AG20443 (cell line): ENCODE data around the gene TUBB8B.
"Not testable (repeated sequence)": the region's sequence is repeated elsewhere in the genome, so short reads cannot be mapped to it uniquely, and the experiment has no call there.

ENCODE experiments used
- DNase-seq: peaks from one replicate; pipeline ENCODE4 v3.0.0; 2012; ENCODE audit warnings: low spot score, mixed read lengths

The TUBB8B gene

DNA sequence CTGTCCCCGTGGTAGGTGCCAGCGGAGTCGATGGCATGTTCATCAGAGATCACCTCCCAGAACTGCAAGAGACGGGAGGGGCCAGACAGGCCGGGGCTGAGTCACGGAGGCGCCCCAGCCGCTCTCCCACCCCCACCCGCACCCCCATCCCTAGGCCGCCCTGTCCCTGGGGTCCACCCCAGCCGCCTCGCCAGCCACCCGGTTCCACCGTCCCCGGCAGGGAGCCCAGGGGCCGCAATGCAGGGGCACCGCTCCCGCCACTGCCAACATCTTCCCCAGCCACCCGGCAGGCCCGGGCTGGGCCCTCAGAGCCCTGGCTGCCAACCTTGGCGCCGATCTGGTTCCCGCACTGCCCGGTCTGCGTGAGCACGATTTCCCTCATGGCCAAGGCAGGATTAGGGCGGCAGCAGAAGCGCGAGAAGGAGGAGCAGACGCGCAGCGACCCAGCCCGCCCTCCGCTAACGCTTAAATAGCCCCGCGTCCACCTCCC lies at the start of gene TUBB8B:
Gene TUBB8B, minus strand, starts transcription at position 440 of the 490 bp plus-strand sequence. Its CDS starts 58 bp downstream, at position 382.
- DNase-seq, result not testable (repeated sequence)

DNA sequence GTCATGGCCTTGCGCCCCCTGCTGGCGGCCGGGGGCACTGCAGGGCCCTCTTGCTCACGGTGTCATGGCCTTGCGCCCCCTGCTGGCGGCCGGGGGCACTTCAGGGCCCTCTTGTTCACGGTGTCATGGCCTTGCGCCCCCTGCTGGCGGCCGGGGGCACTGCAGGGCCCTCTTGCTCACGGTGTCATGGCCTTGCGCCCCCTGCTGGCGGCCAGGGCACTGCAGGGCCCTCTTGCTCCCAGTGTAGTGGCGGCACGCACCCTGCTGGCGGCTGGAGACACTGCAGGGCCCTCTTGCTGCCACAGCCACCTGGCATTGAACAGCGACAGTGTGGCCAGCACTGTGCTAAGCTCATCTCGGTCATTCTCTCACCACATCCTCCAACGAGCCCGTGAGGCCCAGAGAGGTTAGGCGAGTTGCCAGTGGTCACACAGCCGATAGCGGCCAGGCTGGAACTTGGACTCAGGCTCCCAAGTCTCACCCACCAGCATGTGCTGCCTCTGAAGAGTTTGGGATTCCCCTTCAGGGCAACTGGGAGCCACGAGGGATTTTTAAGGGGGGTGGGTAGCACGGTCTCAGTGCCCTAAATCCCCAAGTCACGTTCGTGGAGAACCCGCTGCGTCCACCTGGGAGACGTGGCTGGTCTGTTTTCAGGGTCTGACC lies 48.0 kb upstream of the TUBB8B start:
- DNase-seq, result not testable (repeated sequence)

- DNase-seq, result not testable (repeated sequence)
Observed at GRCh38 chr18:96767-97131, 47.3 kb upstream of the TUBB8B start.

DNA sequence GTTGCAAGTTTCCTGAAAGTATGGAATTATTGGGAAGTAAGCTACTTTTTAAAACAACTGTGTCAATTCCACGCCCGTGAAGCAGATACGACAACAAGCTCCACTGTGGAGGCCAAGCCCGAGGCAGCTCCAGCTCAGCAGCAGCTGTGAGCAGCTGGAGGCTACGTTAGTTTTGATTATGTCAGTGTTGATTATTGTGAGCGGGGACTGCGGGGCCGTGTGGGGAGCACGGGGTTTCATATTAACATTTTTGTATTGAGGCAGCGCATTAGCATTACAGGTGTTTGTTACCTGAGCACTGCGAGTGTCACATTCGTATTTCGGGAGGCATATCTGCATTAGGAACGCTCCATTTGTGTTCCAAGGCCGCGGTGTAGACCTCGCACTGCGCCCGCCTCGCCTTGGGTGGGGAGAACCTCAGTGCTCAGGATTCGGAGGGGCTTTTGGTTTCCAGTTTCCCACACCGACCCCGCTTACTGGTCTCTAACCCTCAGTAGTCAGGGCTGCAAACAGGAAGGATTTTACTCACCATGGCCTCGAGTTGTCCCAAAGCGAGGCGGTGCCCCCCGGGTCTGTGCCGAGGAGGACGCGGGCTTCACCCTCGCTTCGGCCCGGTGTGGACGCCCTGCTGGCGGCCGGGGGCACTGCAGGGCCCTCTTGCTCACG lies 46.8 kb upstream of the TUBB8B start:
- not testable (repeated sequence) for DNase-seq

GRCh38 chr18:95580-95979 lies 46.2 kb upstream of the TUBB8B start:
- not testable (repeated sequence) for DNase-seq

GRCh38 chr18:93897-94408 lies 44.5 kb upstream of the TUBB8B start:
- DNase-seq, result not testable (repeated sequence)

GRCh38 chr18:91561-91960 lies 42.1 kb upstream of the TUBB8B start:
- DNase-seq, result not testable (repeated sequence)

DNA sequence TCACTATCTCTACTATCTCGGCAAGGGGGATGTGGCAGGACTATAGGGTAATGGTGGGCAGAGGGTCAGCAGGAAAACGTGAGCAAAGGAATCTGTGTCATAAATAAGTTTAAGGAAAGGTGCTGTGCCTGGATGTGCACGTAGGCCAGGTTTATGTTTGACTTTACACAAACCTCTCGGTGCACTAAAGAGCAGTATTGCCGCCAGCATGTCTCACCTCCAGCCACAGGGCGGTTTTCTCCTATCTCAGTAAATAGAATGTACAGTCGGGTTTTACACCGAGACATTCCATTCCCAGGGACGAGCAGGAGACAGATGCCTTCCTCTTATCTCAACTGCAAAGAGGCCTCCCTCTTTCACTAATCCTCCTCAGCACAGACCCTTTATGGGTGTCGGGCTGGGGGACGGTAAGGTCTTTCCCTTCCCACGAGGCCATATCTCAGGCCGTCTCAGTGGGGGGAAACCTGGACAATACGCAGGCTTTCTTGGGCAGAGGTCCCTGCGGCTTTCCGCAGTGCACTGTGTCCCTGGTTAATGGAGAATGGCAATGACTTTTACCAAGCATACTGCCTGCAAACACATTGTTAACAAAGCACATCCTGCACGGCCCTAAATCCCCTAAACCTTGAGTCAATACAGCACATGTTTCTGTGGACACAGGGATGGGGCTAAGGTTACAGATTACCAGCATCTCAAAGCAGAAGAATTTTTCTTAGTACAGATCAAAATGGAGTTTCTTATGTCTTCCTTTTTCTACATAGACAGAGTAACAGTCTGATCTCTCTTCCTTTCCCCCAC lies 41.2 kb upstream of the TUBB8B start:
- DNase-seq, result not testable (repeated sequence)

DNA sequence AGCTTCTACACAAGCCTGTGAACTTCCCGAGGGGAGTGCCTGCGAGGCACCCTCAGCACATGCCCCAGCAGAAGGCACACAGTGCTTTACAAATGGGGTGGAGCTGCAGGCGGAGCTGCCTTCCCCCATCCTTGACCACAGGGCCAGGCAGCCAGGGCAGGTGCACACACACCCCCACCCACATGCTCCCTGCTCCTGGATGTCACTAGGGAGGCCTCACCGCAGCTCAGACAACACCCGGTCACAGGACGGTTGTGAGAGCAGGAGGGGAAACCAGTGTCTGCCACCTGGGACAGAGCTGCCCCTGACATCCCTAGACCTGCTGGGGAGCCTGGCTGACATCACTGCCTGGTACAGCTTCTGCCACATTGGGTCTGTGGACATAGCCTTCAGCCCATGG lies 39.7 kb upstream of the TUBB8B start:
- DNase-seq, result not testable (repeated sequence)

DNA sequence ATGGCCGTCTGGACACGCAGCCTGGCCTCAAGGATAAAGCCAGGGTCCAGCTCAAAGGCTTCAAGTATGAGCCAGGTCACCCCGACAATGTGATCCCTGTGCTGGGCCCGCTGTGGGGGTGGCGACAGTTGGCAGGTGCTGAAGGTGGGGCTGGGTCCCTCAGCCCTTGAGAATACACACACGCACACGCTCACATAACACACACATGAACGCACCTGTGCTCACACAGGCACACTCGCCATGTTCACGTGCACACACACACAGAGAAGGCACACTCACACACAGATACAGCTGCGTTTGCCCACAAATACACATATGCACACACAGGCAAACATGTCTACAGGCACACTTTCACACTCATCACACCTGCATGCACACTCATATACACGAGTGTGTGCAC lies 35.4 kb upstream of the TUBB8B start:
- not testable (repeated sequence) for DNase-seq

GRCh38 chr18:82626-83209 lies 33.3 kb upstream of the TUBB8B start:
- DNase-seq, result not testable (repeated sequence)

GRCh38 chr18:80881-81280 lies 31.5 kb upstream of the TUBB8B start:
- DNase-seq, result not testable (repeated sequence)

GRCh38 chr18:80202-80601 lies 30.8 kb upstream of the TUBB8B start:
- DNase-seq, result not testable (repeated sequence)

DNA sequence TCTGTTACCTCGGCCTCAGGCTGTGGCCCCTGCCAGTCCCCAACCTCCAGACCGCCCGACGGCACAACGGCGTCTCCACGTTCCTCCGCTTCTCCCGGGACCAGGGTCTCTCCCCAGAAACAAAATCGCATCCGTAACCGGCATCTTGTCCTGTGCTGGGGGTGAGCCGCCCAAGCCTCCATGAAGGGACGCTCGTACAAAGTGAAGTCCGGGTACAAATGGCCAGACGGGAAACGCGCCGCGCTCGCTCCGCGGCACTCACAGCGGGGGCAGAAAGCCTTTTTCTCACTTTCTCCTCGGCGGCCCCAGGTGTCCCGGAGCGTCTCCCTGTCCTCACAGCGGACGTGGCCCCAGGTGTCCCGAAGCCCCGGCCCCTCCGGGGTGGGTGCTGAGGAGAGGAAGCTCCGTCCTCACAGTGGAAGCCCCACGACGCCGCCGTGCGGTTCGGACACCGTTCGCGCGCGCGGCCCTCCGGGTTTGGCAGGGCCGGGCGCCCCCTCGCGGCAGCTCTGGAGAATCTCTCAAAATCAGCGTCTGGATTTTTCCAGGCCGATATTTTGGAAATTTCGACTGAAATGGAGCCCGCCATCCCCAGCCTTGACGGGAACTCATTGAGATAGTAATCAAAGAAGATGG lies 26.2 kb upstream of the TUBB8B start:
- DNase-seq, result not testable (repeated sequence)

DNA sequence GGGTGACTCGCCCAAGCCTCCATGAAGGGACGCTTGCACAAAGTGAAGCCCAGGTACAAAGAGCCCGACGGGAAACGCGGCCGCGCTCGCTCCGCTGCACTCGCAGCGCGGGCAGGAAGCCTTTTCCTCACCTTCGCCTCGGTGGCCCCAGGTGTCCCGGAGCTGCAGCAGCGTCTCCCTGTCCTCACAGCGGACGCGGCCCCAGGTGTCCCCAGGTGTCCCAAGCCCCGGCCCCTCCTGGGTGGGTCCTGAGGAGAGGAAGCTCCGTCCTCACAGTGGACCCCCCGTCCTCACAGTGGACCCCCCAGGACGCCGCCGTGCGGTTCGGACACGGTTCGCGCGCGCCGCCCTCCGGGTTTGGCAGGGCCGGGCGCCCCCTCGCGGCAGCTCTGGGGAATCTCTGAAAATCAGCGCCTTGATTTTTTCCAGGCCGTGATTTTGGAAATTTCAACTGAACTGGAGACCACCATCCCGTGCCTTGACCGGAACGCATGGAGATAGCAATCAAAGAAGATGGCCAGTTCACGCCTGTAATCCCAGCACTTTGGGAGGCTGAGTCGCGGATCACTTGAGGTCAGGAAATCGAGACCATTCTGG lies 23.9 kb upstream of the TUBB8B start:
- not testable (repeated sequence) for DNase-seq

DNA sequence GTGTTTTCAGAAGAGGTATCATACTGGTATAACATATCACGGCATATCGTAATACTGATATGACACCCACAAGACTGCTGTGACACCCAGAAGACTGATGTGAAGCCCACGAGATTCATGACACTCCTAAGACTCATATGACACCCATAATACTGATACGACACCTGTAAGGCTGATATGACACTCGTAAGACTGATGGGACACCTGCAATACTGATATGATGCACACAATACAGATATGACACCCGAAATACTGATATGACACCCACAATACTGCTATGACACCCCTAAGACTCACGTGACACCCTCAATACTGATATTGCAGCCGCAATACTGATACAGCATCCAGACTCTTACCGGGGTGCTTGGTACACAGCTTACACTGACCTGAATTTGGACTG lies 18.3 kb upstream of the TUBB8B start:
- DNase-seq, result not testable (repeated sequence)

- DNase-seq, result not testable (repeated sequence)
Observed at GRCh38 chr18:64279-64678, 14.9 kb upstream of the TUBB8B start.

DNA sequence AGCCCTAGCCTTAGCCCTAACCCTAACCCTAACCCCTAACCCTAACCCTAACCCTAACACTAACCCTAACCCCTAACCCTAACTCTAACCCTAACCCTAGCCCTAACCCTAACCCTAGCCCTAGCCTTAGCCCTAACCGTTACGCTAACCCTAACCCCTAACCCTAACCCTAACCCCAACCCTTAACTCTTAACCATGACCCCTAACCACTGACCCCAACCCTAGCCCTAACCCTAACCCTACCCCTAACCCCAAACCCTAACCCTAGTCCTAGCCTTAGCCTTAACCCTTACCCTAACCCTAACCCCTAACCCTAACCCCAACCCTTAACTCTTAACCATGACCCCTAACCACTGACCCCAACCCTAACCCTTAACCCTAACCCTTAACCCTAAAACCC lies 14.2 kb upstream of the TUBB8B start:
- DNase-seq, result not testable (repeated sequence)

GRCh38 chr18:54388-54787 lies 5.0 kb upstream of the TUBB8B start:
- DNase-seq, result not testable (repeated sequence)

DNA sequence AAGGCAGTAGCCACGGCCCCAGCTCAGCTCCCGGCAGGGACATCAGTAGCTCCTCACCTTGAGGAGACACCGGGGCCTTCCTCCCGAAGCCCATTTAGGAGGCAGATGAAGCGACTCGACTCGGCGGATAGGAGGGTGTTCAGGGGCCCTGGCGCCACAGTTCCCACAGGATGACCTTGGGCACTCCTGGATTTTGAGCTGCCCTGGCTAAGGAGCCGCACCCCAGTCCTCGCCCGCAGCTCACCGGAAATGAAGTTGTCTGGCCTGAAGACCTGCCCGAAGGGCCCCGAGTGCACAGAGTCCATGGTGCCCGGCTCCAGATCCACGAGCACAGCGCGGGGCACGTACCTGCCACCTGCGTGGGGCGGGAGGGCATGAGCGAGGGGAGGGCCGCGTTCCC lies 719 bp downstream of the TUBB8B start:
- not testable (repeated sequence) for DNase-seq

GRCh38 chr18:13177-13576 lies 36.2 kb downstream of the TUBB8B start:
- DNase-seq, result not testable (repeated sequence)
